H1 (cell line): ENCODE data around the gene NCAM1.

Source experiments
- EZH2 ChIP-seq: fragments of 200-600 bp; sonication (generic); IDR thresholded peaks from 2 replicates; pipeline ENCODE4 v1.7.1; 2012; ENCODE audit warnings: low read depth, mild to moderate bottlenecking, moderate library complexity, low read length, inconsistent platforms; ENCODE audit not compliant: severe bottlenecking
- GABPA ChIP-seq: IDR thresholded peaks from 2 replicates; pipeline ENCODE4 v1.6.1; 2011; ENCODE audit warnings: mild to moderate bottlenecking, low read length, moderate library complexity, borderline replicate concordance; ENCODE audit not compliant: insufficient read depth
- PHF8 ChIP-seq: fragments of 200-600 bp; sonication (generic); conservative IDR thresholded peaks from 2 replicates; pipeline ENCODE4 v1.7.1; 2012; ENCODE audit warnings: low read depth, mild to moderate bottlenecking, inconsistent platforms, low read length, moderate library complexity
- RAD21 ChIP-seq, 2 experiments: IDR thresholded peaks in 1 of 2; conservative IDR thresholded peaks in 1 of 2; 2 replicates each; pipeline ENCODE4 v1.6.1; 2011; ENCODE audit warnings: low read depth in 2 of 2, low read length in 2 of 2, improper control_type of control experiment in 1 of 2, inconsistent platforms in 1 of 2, mild to moderate bottlenecking in 1 of 2, moderate library complexity in 1 of 2
- RFX5 ChIP-seq: IDR thresholded peaks from 2 replicates; pipeline ENCODE4 v1.6.1; 2011; ENCODE audit warnings: low read depth, low read length, improper control_type of control experiment, borderline replicate concordance
- TBP ChIP-seq: IDR thresholded peaks from 2 replicates; pipeline ENCODE4 v1.6.1; 2011; ENCODE audit warnings: low read depth, low read length, improper control_type of control experiment
- TCF12 ChIP-seq: IDR thresholded peaks from 2 replicates; pipeline ENCODE4 v1.6.1; 2011; ENCODE audit warnings: low read depth, mild to moderate bottlenecking, low read length
- TF ChIP-seq, protein P1 (sequence below), 3 experiments: IDR thresholded peaks; 1 replicate in 2 of 3; 2 replicates in 1 of 3; pipeline versions ENCODE4 v1.5.1 to v1.6.1; 2011; ENCODE audit warnings: low read length in 3 of 3, mild to moderate bottlenecking in 3 of 3, inconsistent platforms in 2 of 3, low read depth in 1 of 3, moderate library complexity in 1 of 3; ENCODE audit not compliant: insufficient read depth in 1 of 3; ENCODE audit errors: control extremely low read depth in 1 of 3

GRCh38 chr11:113295993-113296392 lies 334.8 kb downstream of the NCAM1 start:
- TF ChIP-seq EZH2, result no peak
- no peak for TF ChIP-seq TCF12
- TF ChIP-seq TBP, result no peak
- TF ChIP-seq, protein P1, sequence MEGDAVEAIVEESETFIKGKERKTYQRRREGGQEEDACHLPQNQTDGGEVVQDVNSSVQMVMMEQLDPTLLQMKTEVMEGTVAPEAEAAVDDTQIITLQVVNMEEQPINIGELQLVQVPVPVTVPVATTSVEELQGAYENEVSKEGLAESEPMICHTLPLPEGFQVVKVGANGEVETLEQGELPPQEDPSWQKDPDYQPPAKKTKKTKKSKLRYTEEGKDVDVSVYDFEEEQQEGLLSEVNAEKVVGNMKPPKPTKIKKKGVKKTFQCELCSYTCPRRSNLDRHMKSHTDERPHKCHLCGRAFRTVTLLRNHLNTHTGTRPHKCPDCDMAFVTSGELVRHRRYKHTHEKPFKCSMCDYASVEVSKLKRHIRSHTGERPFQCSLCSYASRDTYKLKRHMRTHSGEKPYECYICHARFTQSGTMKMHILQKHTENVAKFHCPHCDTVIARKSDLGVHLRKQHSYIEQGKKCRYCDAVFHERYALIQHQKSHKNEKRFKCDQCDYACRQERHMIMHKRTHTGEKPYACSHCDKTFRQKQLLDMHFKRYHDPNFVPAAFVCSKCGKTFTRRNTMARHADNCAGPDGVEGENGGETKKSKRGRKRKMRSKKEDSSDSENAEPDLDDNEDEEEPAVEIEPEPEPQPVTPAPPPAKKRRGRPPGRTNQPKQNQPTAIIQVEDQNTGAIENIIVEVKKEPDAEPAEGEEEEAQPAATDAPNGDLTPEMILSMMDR (IDR thresholded peaks at IDR 0.05; ENCODE audit: control extremely low read depth in 1 of 3, insufficient read depth in 1 of 3, low read depth in 1 of 3, low read length in 3 of 3), result no peak
- TF ChIP-seq GABPA, result no peak
- no peak for TF ChIP-seq RAD21 (IDR thresholded peaks at IDR 0.05 in 1 of 2, conservative IDR thresholded peaks at IDR 0.05 in 1 of 2; ENCODE audit: low read depth in 2 of 2, low read length in 2 of 2)
- TF ChIP-seq PHF8, result no peak
- TF ChIP-seq RFX5, result no peak
